B cell (primary cell): Measurements from ENCODE around the gene S100A13. TPM values are rescaled to one million over a fixed set of nuclear protein-coding genes. Genes with fewer than 3 reads are reported as not detected.
A peak's percentile ranks its signal among the peaks of the same experiment; 100 is the strongest.

ENCODE experiments used
- ATAC-seq: fragments of 200-7000 bp; cut with Tn5 transposase; one replicate; pipeline ENCODE4 v1.10.0; 2021; ENCODE audit warnings: low read depth, mild to moderate bottlenecking, moderate number of reproducible peaks, moderate library complexity
- CTCF ChIA-PET: fragments of 350-600 bp; sonication (Branson Sonifier 250); formaldehyde crosslinking; loops from one replicate; lab custom pipeline; 2021; ENCODE audit warnings: antibody characterized with exemption, inconsistent platforms; lab: Charles Lee
- POLR2A ChIA-PET: fragments of 350-600 bp; sonication (Branson Sonifier 250); formaldehyde crosslinking; loops from one replicate; lab custom pipeline; 2021; ENCODE audit warnings: antibody characterized with exemption; lab: Charles Lee
- DNase-seq: peaks from one replicate; pipeline ENCODE4 v3.0.0; 2013
- H2AFZ ChIP-seq: 2 replicates; pipeline ENCODE4 v1.6.1; 2012; ENCODE audit warnings: mild to moderate bottlenecking, low read depth, low read length; ENCODE audit not compliant: insufficient read depth, poor library complexity, severe bottlenecking
- H3K27ac ChIP-seq, 2 donors: 1 replicate in 1 of 2; 2 replicates in 1 of 2; pipeline ENCODE4 v1.5.1; 2012 to 2013; ENCODE audit warnings: low read length in 2 of 2, mild to moderate bottlenecking in 2 of 2, moderate library complexity in 1 of 2
- H3K27me3 ChIP-seq, 4 experiments: fragments of 200-600 bp in 1 of 4; sonication (generic) in 1 of 4; replicated peaks in 1 of 4; 1 replicate in 2 of 4; 2 replicates in 2 of 4; pipeline versions ENCODE4 v1.6.1 to v1.7.0; 2013 to 2016; ENCODE audit warnings: low read length in 3 of 4, mild to moderate bottlenecking in 2 of 4, mixed read lengths in 1 of 4, moderate library complexity in 1 of 4; ENCODE audit not compliant: insufficient read depth in 4 of 4, control insufficient read depth in 3 of 4; ENCODE audit errors: control extremely low read depth in 1 of 4
- H3K36me3 ChIP-seq, 2 experiments: replicated peaks in 1 of 2; 1 replicate in 1 of 2; 2 replicates in 1 of 2; pipeline versions ENCODE4 v1.6.1 to v1.7.1; 2013; ENCODE audit warnings: low read length in 1 of 2; ENCODE audit not compliant: insufficient read depth in 2 of 2, control insufficient read depth in 1 of 2; ENCODE audit errors: control extremely low read depth in 1 of 2, extremely low read depth in 1 of 2
- H3K4me1 ChIP-seq, 2 donors: fragments of 200-600 bp in 1 of 2; sonication (generic) in 1 of 2; 1 replicate in 1 of 2; 2 replicates in 1 of 2; pipeline versions ENCODE4 v1.5.1 to v1.6.1; 2013 to 2017; ENCODE audit warnings: low read length in 2 of 2; ENCODE audit not compliant: control insufficient read depth in 2 of 2, insufficient read depth in 2 of 2
- H3K4me2 ChIP-seq: replicated peaks from 2 replicates; pipeline ENCODE3; 2012; ENCODE audit warnings: mild to moderate bottlenecking, low read depth, low read length; ENCODE audit not compliant: poor library complexity, severe bottlenecking
- H3K4me3 ChIP-seq, 5 experiments: fragments of 200-600 bp in 1 of 5; sonication (generic) in 1 of 5; 1 replicate in 3 of 5; 2 replicates in 2 of 5; pipeline versions ENCODE4 v1.5.1 to v1.7.0; 2011 to 2016; ENCODE audit warnings: low read length in 4 of 5, mild to moderate bottlenecking in 4 of 5, low read depth in 2 of 5, control low read depth in 1 of 5, moderate library complexity in 1 of 5; ENCODE audit not compliant: insufficient read depth in 1 of 5; ENCODE audit errors: control extremely low read depth in 1 of 5, extremely low read depth in 1 of 5
- H3K79me2 ChIP-seq: fragments of 200-600 bp; sonication (generic); one replicate; pipeline ENCODE4 v1.6.0; 2016; ENCODE audit warnings: low read length; ENCODE audit not compliant: control insufficient read depth, insufficient read depth
- H3K9ac ChIP-seq: fragments of 200-600 bp; sonication (generic); 2 replicates; pipeline ENCODE4 v1.6.1; 2017; ENCODE audit warnings: mild to moderate bottlenecking, low read length, moderate library complexity
- H3K9me3 ChIP-seq, 3 donors: one replicate each; pipeline versions ENCODE4 v1.6.1 to v1.7.1; 2013; ENCODE audit warnings: low read length in 2 of 3; ENCODE audit not compliant: control insufficient read depth in 2 of 3, insufficient read depth in 1 of 3; ENCODE audit errors: control extremely low read depth in 1 of 3
- H4K20me1 ChIP-seq: 2 replicates; pipeline ENCODE4 v1.6.0; 2012; ENCODE audit warnings: mild to moderate bottlenecking, low read length; ENCODE audit not compliant: insufficient read depth, control insufficient read depth, poor library complexity, severe bottlenecking
- H3K27ac Mint-ChIP-seq: one replicate; pipeline ENCODE4 v1.8.0; 2021; ENCODE audit warnings: mixed read lengths
- H3K27me3 Mint-ChIP-seq: one replicate; pipeline ENCODE4 v1.8.0; 2021; ENCODE audit warnings: mixed read lengths
- H3K4me1 Mint-ChIP-seq: one replicate; pipeline ENCODE4 v1.8.0; 2021; ENCODE audit warnings: mixed read lengths
- H3K4me3 Mint-ChIP-seq: one replicate; pipeline ENCODE4 v1.8.0; 2021; ENCODE audit warnings: mixed read lengths
- H3K9me3 Mint-ChIP-seq: one replicate; pipeline ENCODE4 v1.8.0; 2022; ENCODE audit warnings: mixed read lengths; ENCODE audit not compliant: insufficient read depth
- CTCF ChIP-seq: fragments of 200-600 bp; IDR thresholded peaks from one replicate; pipeline ENCODE4 v1.8.0; 2022; ENCODE audit warnings: antibody characterized with exemption, mild to moderate bottlenecking
- EZH2 ChIP-seq: IDR thresholded peaks from 2 replicates; pipeline ENCODE4 v1.6.1; 2012; ENCODE audit warnings: borderline replicate concordance, low read depth, mild to moderate bottlenecking, moderate library complexity, low read length; ENCODE audit not compliant: insufficient read depth, poor library complexity, severe bottlenecking
- WGBS: methylation state at CpG from one replicate; pipeline ENCODE4 v1.1.5; 2013; ENCODE audit warnings: missing lambda C conversion rate; ENCODE audit not compliant: insufficient coverage; 5-methylcytosine and 5-hydroxymethylcytosine counted together
- intact Hi-C: fragments of 100-400 bp; cut with micrococcal nuclease; formaldehyde crosslinking; loops from one replicate; pipeline ENCODE4 v1.10.0; 2022
- polyA plus RNA-seq: library from polyadenylated mRNA; depleted of rRNA; stranded (reverse); fragments of >200 nt; gene quantifications from 2 replicates; pipeline ENCODE4 v1.2.3, GENCODE V29; 2012
- total RNA-seq, 2 donors: library from RNA; stranded (reverse); fragments of 120-200 nt in 1 of 2; gene quantifications; 1 replicate in 1 of 2; 2 replicates in 1 of 2; pipeline versions ENCODE4 v1.2.3 to v1.2.4, GENCODE V29; 2013 to 2022

S100A13 gene
- total and polyA plus RNA-seq, 2 donors (not counting 1 experiment from before 2014, with no cell fraction given), result 9.8 to 17.8 TPM

GRCh38 chr1:153629343-153629665 is 2.0 kb upstream of the S100A13 start:
- CTCF ChIA-PET, result interaction anchor here (1.1 to 3.4 kb wide), 3 partner anchors 57 to 119 kb away, joined by 3 to 26 read pairs (median 3); no protein-coding TSS in a partner anchor
- Histone ChIP-seq H3K79me2 (peaks cover 2% of the 10 kb centered on the region), H3K4me3 (no peak overlapping the region), H3K36me3 (no peaks in the 10 kb centered on the region), H3K9ac (no peak overlapping the region), H3K9me3 (peaks cover 0 to 7% (median 0%) of the 10 kb centered on the region in 3 donors), H3K4me2 (no peak overlapping the region), H3K4me1 (peaks cover 13 to 34% of the 10 kb centered on the region in 2 donors), H3K27ac (no peak overlapping the region), H3K27me3 (peaks cover 0 to 4% (median 0%) of the 10 kb centered on the region in 4 experiments), H4K20me1 (no peaks in the 10 kb centered on the region), H2AFZ (no peak overlapping the region)
- ATAC-seq (no peak), DNase-seq (no peak)
- POLR2A ChIA-PET, result no interaction called here
- H3K27ac Mint-ChIP-seq, result peak overlapping the region; percentile 20
- H3K9me3 Mint-ChIP-seq, result no peaks in the 10 kb centered on the region
- 98% methylated on average over 5 of the region's 5 CpGs for WGBS
- TF ChIP-seq EZH2, result no peak
- TF ChIP-seq CTCF, result no peak
- intact Hi-C loops, result no loop called here
- peaks cover 28% of the 10 kb centered on the region for H3K4me1 Mint-ChIP-seq
- H3K4me3 Mint-ChIP-seq, result no peak overlapping the region
- H3K27me3 Mint-ChIP-seq, result no peaks in the 10 kb centered on the region

GRCh38 chr1:153628638-153629342 is 1.5 kb upstream of the S100A13 start:
- ATAC-seq (no peak), DNase-seq (no peak)
- ChIA-PET POLR2A (interaction anchor here (0.6 to 1.2 kb wide), 2 partner anchors 31 to 362 kb away, joined by 4 read pairs; partner anchors contain the start of gene RPS27), CTCF (interaction anchor here (0.7 to 3.4 kb wide), 4 partner anchors 15 to 118 kb away, joined by 3 to 26 read pairs (median 3); no protein-coding TSS in a partner anchor)
- Mint-ChIP-seq H3K4me1 (peaks cover 25% of the 10 kb centered on the region), H3K9me3 (no peaks in the 10 kb centered on the region), H3K27me3 (no peaks in the 10 kb centered on the region), H3K4me3 (no peak overlapping the region), H3K27ac (peak overlapping the region; percentile 46)
- H3K9me3 ChIP-seq, result peaks cover 0 to 7% (median 0%) of the 10 kb centered on the region in 3 donors
- H3K27me3 ChIP-seq, result peaks cover 0 to 4% (median 0%) of the 10 kb centered on the region in 4 experiments
- H3K79me2 ChIP-seq, result no peaks in the 10 kb centered on the region
- H3K27ac ChIP-seq, result no peak overlapping the region
- H3K4me3 ChIP-seq, result no peak overlapping the region
- 32% methylated on average over 4 of the region's 6 CpGs for WGBS
- intact Hi-C loops, result no loop called here
- H3K4me2 ChIP-seq, result no peak overlapping the region
- no peak overlapping the region for H3K9ac ChIP-seq
- H4K20me1 ChIP-seq, result no peaks in the 10 kb centered on the region
- no peak overlapping the region for H2AFZ ChIP-seq
- H3K4me1 ChIP-seq, result peaks cover 13 to 34% of the 10 kb centered on the region in 2 donors
- H3K36me3 ChIP-seq, result no peaks in the 10 kb centered on the region
- TF ChIP-seq EZH2 (no peak), CTCF (no peak)
